SK-N-SH treated with all-trans-retinoic acid at 6 μM for 48 hours (cell line): ENCODE data around the gene LSS.

Experiments used
- ATAC-seq: fragments of 200-7000 bp; cut with Tn5 transposase; 3 replicates; pipeline ENCODE4 v1.9.1; 2020; ENCODE audit warnings: mild to moderate bottlenecking, moderate library complexity
- ARNTL ChIP-seq: fragments of 450-650 bp; formaldehyde crosslinking; IDR thresholded peaks from 2 replicates; pipeline ENCODE4 v1.5.0; 2020; ENCODE audit warnings: low read depth, mild to moderate bottlenecking, moderate library complexity, borderline replicate concordance
- BACH2 ChIP-seq: fragments of 250-450 bp; sonication (Bioruptor Pico); IDR thresholded peaks from 2 replicates; pipeline ENCODE4 v1.9.0; 2021; ENCODE audit warnings: mild to moderate bottlenecking, borderline replicate concordance
- CREB5 ChIP-seq: fragments of 250-450 bp; sonication (Bioruptor Pico); IDR thresholded peaks from 2 replicates; pipeline ENCODE4 v1.5.1; 2020; ENCODE audit warnings: low read depth, mild to moderate bottlenecking, moderate library complexity
- CSRNP3 ChIP-seq: fragments of 250-450 bp; sonication (Bioruptor Pico); IDR thresholded peaks from 2 replicates; pipeline ENCODE4 v1.5.1; 2021; ENCODE audit warnings: mild to moderate bottlenecking, moderate library complexity
- OSR1 ChIP-seq: fragments of 250-450 bp; sonication (Bioruptor Pico); IDR thresholded peaks from 2 replicates; pipeline ENCODE4 v1.8.0; 2022; ENCODE audit warnings: moderate library complexity, mild to moderate bottlenecking, inconsistent platforms
- PATZ1 ChIP-seq: fragments of 250-450 bp; sonication (Bioruptor Pico); IDR thresholded peaks from 2 replicates; pipeline ENCODE4 v1.8.0; 2020; ENCODE audit warnings: mild to moderate bottlenecking, moderate library complexity, borderline replicate concordance
- PPARA ChIP-seq: fragments of 250-450 bp; sonication (Bioruptor Pico); IDR thresholded peaks from 2 replicates; pipeline ENCODE4 v1.5.0; 2020; ENCODE audit warnings: mild to moderate bottlenecking, borderline replicate concordance
- RARB ChIP-seq: fragments of 250-450 bp; sonication (Bioruptor Pico); IDR thresholded peaks from 2 replicates; pipeline ENCODE4 v1.8.0; 2021; ENCODE audit warnings: mild to moderate bottlenecking, moderate library complexity
- SNAI2 ChIP-seq: fragments of 250-450 bp; sonication (Bioruptor Pico); IDR thresholded peaks from 2 replicates; pipeline ENCODE4 v1.5.0; 2020; ENCODE audit warnings: mild to moderate bottlenecking, moderate library complexity
- TOX ChIP-seq: fragments of 250-450 bp; sonication (Bioruptor Pico); IDR thresholded peaks from 2 replicates; pipeline ENCODE4 v1.8.0; 2021; ENCODE audit warnings: mild to moderate bottlenecking, moderate library complexity, borderline replicate concordance
- TSHZ2 ChIP-seq: fragments of 250-450 bp; sonication (Bioruptor Pico); IDR thresholded peaks from 2 replicates; pipeline ENCODE4 v1.5.0; 2020; ENCODE audit warnings: mild to moderate bottlenecking, moderate library complexity
- ZC3H10 ChIP-seq: fragments of 250-450 bp; sonication (Bioruptor Pico); IDR thresholded peaks from 2 replicates; pipeline ENCODE4 v1.5.1; 2021; ENCODE audit warnings: mild to moderate bottlenecking, moderate library complexity
- ZFP3 ChIP-seq: fragments of 250-450 bp; sonication (Bioruptor Pico); IDR thresholded peaks from 2 replicates; pipeline ENCODE4 v1.5.0; 2020; ENCODE audit warnings: mild to moderate bottlenecking, moderate library complexity
- ZNF565 ChIP-seq: fragments of 450-650 bp; formaldehyde crosslinking; conservative IDR thresholded peaks from 2 replicates; pipeline ENCODE4 v1.5.0; 2020; ENCODE audit warnings: low read depth, mild to moderate bottlenecking, moderate library complexity
- ZNF70 ChIP-seq: fragments of 450-650 bp; formaldehyde crosslinking; IDR thresholded peaks from 2 replicates; pipeline ENCODE4 v1.5.0; 2020; ENCODE audit warnings: mild to moderate bottlenecking, moderate library complexity
- ZNF8 ChIP-seq: fragments of 450-650 bp; formaldehyde crosslinking; IDR thresholded peaks from 2 replicates; pipeline ENCODE4 v1.5.0; 2020; ENCODE audit warnings: mild to moderate bottlenecking, moderate library complexity

Gene LSS

GRCh38 chr21:46247699-46248421, 19.3 kb upstream of the LSS start:
- TF ChIP-seq PATZ1 (CRISPR knock-in tag) (no peak), PPARA (no peak), ZFP3 (CRISPR knock-in tag) (no peak), RARB (no peak), ZNF70 (no peak), ARNTL (CRISPR knock-in tag) (no peak)
- no peak for ATAC-seq

- TF ChIP-seq RARB (no peak), ZNF70 (no peak), ZNF8 (CRISPR knock-in tag) (no peak), TOX (CRISPR knock-in tag) (no peak), SNAI2 (CRISPR knock-in tag) (no peak), CREB5 (no peak), OSR1 (CRISPR knock-in tag) (no peak), PPARA (no peak), CSRNP3 (CRISPR knock-in tag) (no peak), PATZ1 (CRISPR knock-in tag) (no peak)
- ATAC-seq: no peak
Measured at GRCh38 chr21:46246345-46246744, 17.8 kb upstream of the LSS start.

- ATAC-seq: no peak; the same call in 2 of the 3 replicates
- TF ChIP-seq CSRNP3 (CRISPR knock-in tag) (no peak), ARNTL (CRISPR knock-in tag) (no peak), ZC3H10 (CRISPR knock-in tag) (no peak), ZNF70 (no peak), TSHZ2 (CRISPR knock-in tag) (no peak), ZNF565 (CRISPR knock-in tag) (no peak), BACH2 (CRISPR knock-in tag) (no peak), RARB (no peak)
Measured at GRCh38 chr21:46245213-46245915, 16.8 kb upstream of the LSS start.
